Stimulated activated CD8-positive, alpha-beta memory T cell treated with anti-CD3 and anti-CD28 coated beads, Interleukin-12 subunit alpha, Interleukin-12 subunit beta, amount 100 ng/mL, for 24 hours (primary cell): Measurements from ENCODE around the gene MBLAC1.
A peak's percentile ranks its signal among the peaks of the same experiment; 100 is the strongest.

ENCODE experiments used
- DNase-seq: peaks from one replicate; pipeline ENCODE4 v3.0.0-alpha.2; 2020; ENCODE audit errors: extremely low read depth

MBLAC1 gene

DNA sequence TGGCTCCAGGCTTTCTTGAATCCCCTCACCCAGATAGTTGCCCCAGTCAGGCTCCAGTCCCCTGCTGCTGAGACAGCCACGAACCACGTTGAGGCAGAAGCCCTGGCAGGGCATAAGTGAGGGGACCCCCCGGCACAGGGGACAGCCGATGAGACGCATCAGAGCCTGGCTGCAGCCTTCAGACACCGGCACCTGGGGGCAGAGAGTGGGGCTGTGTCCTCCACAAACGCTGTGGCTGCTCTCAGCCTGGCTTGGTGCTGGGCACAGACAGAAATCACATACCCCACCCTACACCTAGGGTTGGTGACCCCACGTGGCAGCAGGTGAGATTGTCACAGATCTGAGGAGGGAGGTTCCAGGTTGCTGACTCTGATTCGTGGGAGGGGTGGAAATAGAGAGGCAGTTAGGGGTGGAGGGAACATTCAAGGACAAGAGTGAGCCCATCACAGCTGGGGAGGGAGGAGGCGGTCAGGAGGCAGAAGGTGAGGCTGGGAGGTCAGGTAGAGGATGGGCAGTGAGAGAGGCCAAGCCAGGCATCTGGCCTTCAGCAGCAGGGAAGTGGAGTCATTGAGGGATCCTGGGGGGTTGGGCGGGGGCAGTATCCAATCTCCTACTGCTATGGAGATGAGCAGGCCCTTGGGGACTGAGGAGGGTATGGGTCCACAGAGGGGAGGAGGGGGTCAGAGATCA, 47.2 kb downstream of the MBLAC1 start:
- DNase-seq: no peak

DNA sequence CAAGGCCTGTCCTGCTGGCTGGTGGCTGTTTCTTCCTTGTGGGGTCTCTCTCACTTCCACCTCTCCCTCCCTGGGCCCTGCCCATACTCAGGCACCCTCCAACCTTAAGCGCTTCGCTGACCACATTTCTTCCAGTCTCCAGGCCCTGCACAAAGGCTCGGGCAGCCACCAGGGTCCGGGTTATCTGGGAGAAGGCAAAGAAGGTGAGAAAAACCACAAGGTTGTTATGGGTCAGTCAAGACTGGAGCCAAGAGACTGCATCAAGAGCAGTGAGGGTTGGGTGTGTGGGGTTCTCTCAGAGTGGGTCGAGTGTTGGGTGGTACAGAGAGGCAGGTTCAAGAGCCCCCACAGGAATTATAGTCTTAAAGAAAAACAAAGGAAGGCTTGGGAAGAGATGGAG, 47.8 kb downstream of the MBLAC1 start:
- DNase-seq: no peak

DNA sequence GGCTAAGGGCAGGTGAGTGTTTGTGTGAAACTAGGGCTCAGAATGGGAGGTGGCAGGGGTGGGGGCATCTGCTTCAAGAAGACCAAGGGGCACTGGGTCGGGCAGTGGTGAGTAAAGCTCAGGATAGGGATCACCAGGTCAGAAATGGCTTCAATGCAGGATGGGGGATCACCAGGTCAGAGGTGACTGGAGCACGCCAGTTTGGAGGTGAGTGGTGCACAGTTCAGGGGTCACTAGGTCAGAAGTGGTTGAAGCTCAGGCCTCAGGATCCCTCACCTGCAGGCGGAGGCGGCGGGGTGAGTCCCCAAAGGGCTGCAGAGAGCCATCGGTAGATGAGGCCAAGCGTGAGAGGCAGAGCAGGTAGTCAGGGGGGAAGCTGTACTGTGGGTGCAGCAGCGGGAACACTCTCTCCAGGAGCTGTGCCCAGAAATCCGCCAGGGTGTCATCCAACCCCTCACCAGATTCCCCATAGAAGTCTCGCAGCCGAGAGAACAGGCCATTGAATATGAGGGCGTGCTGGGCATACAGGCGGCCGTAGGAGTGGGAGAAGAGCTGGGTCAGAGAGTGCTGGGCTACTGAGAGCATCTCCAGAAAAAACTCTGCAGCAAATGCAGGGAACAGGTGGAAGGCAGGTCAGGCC, 48.6 kb downstream of the MBLAC1 start:
- no peak for DNase-seq

DNA sequence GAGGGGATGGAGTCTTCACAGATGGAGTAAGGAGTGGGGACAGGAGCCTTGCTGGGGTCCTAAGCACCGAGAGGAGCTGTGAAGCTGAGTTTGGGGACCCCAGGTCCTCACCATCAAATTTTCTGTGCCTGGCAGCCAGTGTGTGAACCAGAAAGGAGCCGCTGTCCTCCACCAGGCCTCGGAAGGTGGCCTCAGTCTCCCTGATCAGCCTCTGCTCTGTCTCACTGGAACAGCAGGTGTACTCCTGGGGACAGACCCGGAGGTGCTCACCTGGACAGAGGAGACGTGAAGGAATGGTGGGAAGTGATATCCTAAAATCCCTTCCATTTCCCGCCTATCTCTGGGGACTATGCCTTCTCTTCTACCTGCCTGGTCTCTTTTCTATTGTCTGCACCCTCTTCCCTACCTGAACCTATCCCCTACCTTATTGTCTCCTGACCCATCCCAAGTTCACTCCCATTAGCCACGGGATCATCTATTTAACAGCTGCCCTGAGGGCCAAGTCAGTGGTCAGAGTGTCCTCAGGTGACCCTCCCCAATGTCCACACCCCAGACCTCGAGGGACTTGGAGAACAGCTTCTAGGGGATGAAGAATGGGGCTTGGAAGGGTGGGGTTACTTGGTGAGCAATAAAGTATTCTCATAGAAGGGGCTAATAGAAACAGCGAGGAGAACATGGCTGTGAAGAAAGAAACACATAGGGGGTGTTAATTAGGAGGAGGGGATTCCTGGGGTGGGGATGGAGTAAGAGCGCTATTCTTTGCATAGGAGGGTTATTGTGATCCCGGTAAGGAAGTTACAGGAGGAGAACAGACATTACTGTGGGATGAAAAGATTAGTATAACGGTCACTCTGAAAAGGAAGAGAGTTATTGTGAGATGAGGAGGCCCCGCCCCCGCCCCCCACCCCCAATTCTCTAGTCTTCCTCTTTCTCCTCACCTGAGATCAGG, 49.6 kb downstream of the MBLAC1 start:
- DNase-seq: no peak

DNA sequence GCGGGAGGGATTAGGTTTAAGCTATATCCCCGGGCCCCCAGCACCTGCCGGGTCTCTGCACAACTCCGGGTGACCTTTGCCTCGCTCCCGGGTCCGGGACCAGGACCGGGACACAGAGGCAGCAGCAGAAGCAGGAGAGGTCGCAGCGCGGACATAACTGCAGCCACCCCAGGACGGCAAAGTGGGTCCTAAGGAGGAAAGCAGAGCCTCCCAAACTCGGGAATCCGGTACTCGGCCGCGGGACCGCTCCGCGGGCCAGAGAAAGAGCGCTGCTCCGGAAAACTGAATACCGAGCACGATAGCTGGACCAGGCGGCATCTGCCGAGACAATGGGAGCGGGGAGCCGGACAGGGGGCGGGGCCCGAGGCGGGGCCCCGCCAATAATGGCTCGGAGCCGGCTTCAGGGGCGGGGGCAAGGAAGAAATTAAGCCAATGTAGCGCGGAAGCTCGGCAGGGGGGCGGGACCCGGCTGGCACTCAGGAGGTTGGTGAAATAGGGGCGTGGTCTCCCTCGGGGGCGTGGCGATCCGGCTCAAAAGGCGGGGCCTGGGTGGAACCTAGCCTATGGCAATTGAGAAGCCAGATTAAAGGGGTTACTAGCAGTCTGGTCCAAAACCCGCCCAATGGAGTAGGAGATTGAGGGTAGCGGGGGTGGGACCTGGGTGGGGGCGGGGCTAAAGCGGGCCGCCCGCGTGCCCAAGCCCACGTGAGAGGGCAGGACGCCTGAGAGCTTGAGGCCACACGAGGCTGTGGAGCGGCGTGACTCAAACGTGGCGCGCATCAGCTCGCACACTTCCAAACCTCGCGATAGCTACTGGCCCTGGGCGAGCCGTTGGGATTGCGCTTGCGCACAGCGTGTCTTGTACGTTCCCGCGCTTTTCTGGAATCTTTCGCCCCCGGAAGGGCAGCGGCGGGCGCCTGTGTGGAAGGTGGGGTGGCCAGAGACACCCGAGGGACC, 50.6 kb downstream of the MBLAC1 start, which contains the start of the genes GPC2 and STAG3:
TSS of gene GPC2 (minus strand) at position 337 of the 957 bp plus-strand sequence. CDS start at position 155, 182 bp downstream.
TSS of gene STAG3 (plus strand) at position 874 of the 957 bp plus-strand sequence. CDS start 2,639 bp downstream, outside the sequence.
- peak; percentile 92 for DNase-seq
